ENCODE measurements around the gene ME1. TPM values are rescaled to one million over a fixed set of nuclear protein-coding genes. Genes with fewer than 3 reads are reported as not detected.

ME1 gene
- polyA plus RNA-seq, 2 of the 4 experiments (the other 2 are of a cell fraction): 59.1 to 60.6 TPM

DNA sequence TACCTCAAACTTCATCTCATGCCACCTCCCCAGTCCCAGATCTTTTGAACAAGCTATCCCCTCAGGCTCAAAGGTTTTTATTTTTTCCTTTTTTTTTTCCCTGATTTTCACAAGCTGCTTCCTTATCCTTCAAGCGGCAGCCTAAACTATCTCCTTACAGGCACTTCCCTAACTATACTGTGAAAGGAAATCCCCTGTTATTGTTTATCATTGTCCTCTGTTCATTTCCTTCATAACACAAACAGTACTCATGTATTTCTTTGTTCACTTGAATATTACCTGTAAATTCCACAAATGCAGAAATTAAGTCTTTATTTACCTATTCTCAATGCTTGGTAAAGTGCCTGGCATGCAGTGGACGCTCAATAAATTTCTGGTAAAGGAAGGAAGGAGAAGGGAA lies 48.9 kb downstream of the ME1 start:
- FAIRE-seq: no peak
- no peaks in the 10 kb centered on the region for H3K9me3 ChIP-seq
- CTCF ChIA-PET: interaction anchor here (0.6 kb wide), 1 partner anchor 277 kb away, joined by 4 read pairs; no protein-coding TSS in a partner anchor
- peaks cover 12% of the 10 kb centered on the region; the same call in 1 of the 3 replicates for H3K4me1 ChIP-seq
- H3K4me3 ChIP-seq: no peak overlapping the region
- WGBS (ENCODE audit: missing lambda C conversion rate): 82% methylated on average over 2 of the region's 2 CpGs
- no peak for TF ChIP-seq FOSL2 (IDR thresholded peaks at IDR 0.05)
- no peak for TF ChIP-seq FOSL2 (CRISPR knock-in tag; IDR thresholded peaks at IDR 0.05)
- TF ChIP-seq, protein P1, sequence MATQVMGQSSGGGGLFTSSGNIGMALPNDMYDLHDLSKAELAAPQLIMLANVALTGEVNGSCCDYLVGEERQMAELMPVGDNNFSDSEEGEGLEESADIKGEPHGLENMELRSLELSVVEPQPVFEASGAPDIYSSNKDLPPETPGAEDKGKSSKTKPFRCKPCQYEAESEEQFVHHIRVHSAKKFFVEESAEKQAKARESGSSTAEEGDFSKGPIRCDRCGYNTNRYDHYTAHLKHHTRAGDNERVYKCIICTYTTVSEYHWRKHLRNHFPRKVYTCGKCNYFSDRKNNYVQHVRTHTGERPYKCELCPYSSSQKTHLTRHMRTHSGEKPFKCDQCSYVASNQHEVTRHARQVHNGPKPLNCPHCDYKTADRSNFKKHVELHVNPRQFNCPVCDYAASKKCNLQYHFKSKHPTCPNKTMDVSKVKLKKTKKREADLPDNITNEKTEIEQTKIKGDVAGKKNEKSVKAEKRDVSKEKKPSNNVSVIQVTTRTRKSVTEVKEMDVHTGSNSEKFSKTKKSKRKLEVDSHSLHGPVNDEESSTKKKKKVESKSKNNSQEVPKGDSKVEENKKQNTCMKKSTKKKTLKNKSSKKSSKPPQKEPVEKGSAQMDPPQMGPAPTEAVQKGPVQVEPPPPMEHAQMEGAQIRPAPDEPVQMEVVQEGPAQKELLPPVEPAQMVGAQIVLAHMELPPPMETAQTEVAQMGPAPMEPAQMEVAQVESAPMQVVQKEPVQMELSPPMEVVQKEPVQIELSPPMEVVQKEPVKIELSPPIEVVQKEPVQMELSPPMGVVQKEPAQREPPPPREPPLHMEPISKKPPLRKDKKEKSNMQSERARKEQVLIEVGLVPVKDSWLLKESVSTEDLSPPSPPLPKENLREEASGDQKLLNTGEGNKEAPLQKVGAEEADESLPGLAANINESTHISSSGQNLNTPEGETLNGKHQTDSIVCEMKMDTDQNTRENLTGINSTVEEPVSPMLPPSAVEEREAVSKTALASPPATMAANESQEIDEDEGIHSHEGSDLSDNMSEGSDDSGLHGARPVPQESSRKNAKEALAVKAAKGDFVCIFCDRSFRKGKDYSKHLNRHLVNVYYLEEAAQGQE (IDR thresholded peaks at IDR 0.05): no peak
- no peak for TF ChIP-seq POLR2A (IDR thresholded peaks at IDR 0.05; ENCODE audit: low read length)
- TF ChIP-seq GATA3 (IDR thresholded peaks at IDR 0.05; ENCODE audit: borderline replicate concordance): no peak
- no peak for TF ChIP-seq CBX2 (IDR thresholded peaks at IDR 0.05; ENCODE audit: borderline replicate concordance, low read depth)
- no peak for TF ChIP-seq NPAS2 (CRISPR knock-in tag; IDR thresholded peaks at IDR 0.05; ENCODE audit: borderline replicate concordance)
- no peak for TF ChIP-seq CBX8 (IDR thresholded peaks at IDR 0.05)
- TF ChIP-seq TFCP2L1 (CRISPR knock-in tag; IDR thresholded peaks at IDR 0.05): no peak
- no peak for TF ChIP-seq MYC (IDR thresholded peaks at IDR 0.05; ENCODE audit: borderline replicate concordance, low read length)
- no peak for TF ChIP-seq ZNF302 (CRISPR knock-in tag; IDR thresholded peaks at IDR 0.05)
- TF ChIP-seq SMC3 (IDR thresholded peaks at IDR 0.05): no peak
- TF ChIP-seq ESRRA (IDR thresholded peaks at IDR 0.05; ENCODE audit: borderline replicate concordance, low read length): no peak
- TF ChIP-seq RARB (CRISPR knock-in tag; IDR thresholded peaks at IDR 0.05): no peak
- no peak for TF ChIP-seq KDM1A (IDR thresholded peaks at IDR 0.05; ENCODE audit: low read depth)
- no peak for TF ChIP-seq SREBF2 (IDR thresholded peaks at IDR 0.05)
- TF ChIP-seq HOXA7 (CRISPR knock-in tag; IDR thresholded peaks at IDR 0.05): no peak
- no peak for DNase-seq (ENCODE audit: low read depth in 1 of 2, low spot score in 1 of 2)
- ATAC-seq: no peak
- no peak overlapping the region for H3K4me2 ChIP-seq
- POLR2A ChIA-PET: no interaction called here
- no peak overlapping the region for H3K27ac ChIP-seq

DNA sequence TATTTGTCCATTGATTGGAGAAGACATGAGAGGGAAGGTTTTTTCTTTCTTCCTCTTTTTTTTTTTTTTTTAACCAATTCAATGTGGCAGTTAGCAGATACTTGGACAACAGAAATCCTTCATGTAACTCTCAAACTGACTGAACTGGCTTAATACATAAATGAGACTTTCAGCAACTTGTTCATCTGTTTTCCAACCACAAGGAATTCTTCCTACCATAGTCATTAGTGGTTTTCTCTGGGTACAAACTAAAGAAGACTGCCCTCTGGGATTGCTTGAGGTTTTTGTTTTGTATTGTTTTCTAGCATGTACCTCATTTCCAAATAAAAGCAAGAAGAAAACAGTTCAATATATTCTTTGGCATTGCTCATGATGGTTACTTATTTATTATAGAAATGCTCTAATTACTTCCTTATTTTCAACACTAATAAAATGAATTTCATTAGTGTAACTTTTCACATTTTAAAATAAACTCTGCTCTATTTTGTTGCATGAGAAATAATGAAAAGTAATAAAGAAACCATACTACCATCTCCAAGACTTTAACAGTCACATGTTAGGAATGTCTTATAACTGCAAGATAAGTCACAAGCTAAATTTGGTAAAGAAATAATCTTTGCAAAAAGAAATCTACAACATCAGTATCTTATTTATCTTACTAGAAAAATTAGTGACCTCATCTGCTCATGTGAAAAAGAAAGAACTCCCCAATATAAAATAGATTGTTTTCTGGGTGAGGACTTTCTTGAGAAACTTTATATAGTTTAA lies 52.0 kb downstream of the ME1 start:
- TF ChIP-seq, protein P2, sequence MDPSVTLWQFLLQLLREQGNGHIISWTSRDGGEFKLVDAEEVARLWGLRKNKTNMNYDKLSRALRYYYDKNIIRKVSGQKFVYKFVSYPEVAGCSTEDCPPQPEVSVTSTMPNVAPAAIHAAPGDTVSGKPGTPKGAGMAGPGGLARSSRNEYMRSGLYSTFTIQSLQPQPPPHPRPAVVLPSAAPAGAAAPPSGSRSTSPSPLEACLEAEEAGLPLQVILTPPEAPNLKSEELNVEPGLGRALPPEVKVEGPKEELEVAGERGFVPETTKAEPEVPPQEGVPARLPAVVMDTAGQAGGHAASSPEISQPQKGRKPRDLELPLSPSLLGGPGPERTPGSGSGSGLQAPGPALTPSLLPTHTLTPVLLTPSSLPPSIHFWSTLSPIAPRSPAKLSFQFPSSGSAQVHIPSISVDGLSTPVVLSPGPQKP (IDR thresholded peaks at IDR 0.05; ENCODE audit: low read depth, low read length): no peak
- TF ChIP-seq, protein P3, sequence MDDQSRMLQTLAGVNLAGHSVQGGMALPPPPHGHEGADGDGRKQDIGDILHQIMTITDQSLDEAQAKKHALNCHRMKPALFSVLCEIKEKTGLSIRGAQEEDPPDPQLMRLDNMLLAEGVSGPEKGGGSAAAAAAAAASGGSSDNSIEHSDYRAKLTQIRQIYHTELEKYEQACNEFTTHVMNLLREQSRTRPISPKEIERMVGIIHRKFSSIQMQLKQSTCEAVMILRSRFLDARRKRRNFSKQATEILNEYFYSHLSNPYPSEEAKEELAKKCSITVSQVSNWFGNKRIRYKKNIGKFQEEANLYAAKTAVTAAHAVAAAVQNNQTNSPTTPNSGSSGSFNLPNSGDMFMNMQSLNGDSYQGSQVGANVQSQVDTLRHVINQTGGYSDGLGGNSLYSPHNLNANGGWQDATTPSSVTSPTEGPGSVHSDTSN (IDR thresholded peaks at IDR 0.05): no peak
- TF ChIP-seq KDM5A (IDR thresholded peaks at IDR 0.05) (no peak), ZC3H11A (IDR thresholded peaks at IDR 0.05) (no peak), MAFK (IDR thresholded peaks at IDR 0.05; ENCODE audit: partially characterized antibody) (no peak), CEBPB (IDR thresholded peaks at IDR 0.05) (no peak), EHMT2 (IDR thresholded peaks at IDR 0.05; ENCODE audit: low read depth) (no peak), FOSB (CRISPR knock-in tag; IDR thresholded peaks at IDR 0.05) (no peak), NFE2L2 (conservative IDR thresholded peaks at IDR 0.05; ENCODE audit: low read length) (no peak), RARB (CRISPR knock-in tag; IDR thresholded peaks at IDR 0.05) (no peak)
- TF ChIP-seq, protein P1 (IDR thresholded peaks at IDR 0.05): no peak
- TF ChIP-seq, protein P4, sequence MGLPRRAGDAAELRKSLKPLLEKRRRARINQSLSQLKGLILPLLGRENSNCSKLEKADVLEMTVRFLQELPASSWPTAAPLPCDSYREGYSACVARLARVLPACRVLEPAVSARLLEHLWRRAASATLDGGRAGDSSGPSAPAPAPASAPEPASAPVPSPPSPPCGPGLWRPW (IDR thresholded peaks at IDR 0.05): no peak
- TF ChIP-seq, protein P5, sequence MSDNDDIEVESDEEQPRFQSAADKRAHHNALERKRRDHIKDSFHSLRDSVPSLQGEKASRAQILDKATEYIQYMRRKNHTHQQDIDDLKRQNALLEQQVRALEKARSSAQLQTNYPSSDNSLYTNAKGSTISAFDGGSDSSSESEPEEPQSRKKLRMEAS (IDR thresholded peaks at IDR 0.05): no peak
- TF ChIP-seq, protein P6, sequence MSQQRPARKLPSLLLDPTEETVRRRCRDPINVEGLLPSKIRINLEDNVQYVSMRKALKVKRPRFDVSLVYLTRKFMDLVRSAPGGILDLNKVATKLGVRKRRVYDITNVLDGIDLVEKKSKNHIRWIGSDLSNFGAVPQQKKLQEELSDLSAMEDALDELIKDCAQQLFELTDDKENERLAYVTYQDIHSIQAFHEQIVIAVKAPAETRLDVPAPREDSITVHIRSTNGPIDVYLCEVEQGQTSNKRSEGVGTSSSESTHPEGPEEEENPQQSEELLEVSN (IDR thresholded peaks at IDR 0.05; ENCODE audit: borderline replicate concordance, low read depth): no peak

More for the DNA sequence above, 52.0 kb downstream of the ME1 start:
- ChIA-PET CTCF (no interaction called here), POLR2A (no interaction called here)
- Histone ChIP-seq H3K9me3 (no peaks in the 10 kb centered on the region), H3K4me3 (no peak overlapping the region), H3K27ac (no peak overlapping the region), H3K4me1 (peaks cover 12% of the 10 kb centered on the region; the same call in 1 of the 3 replicates), H3K4me2 (no peak overlapping the region)
- FAIRE-seq (no peak), ATAC-seq (no peak), DNase-seq (ENCODE audit: low read depth in 1 of 2, low spot score in 1 of 2) (no peak)
